ENCODE results near the gene TRPM7. TPM values are rescaled to one million over a fixed set of nuclear protein-coding genes. Genes with fewer than 3 reads are reported as not detected.

TRPM7 gene
- total and polyA plus RNA-seq, 2 of the 8 experiments (the other 6 are each of a cell fraction or from before 2014, with no cell fraction given), result 7.5 to 33.2 TPM

- TF ChIP-seq YY1 (IDR thresholded peaks at IDR 0.05; ENCODE audit: low read depth, low read length) (no peak), BRCA1 (IDR thresholded peaks at IDR 0.05; ENCODE audit: low read depth, low read length) (no peak), E2F6 (IDR thresholded peaks at IDR 0.05) (no peak), JUND (IDR thresholded peaks at IDR 0.05; ENCODE audit: low read length) (no peak), RNF2 (IDR thresholded peaks at IDR 0.05; ENCODE audit: borderline replicate concordance, low read depth, low read length, missing control alignments, poor library complexity, severe bottlenecking) (no peak), ATF3 (IDR thresholded peaks at IDR 0.05; ENCODE audit: insufficient read depth, low read depth, low read length) (no peak), CTBP2 (IDR thresholded peaks at IDR 0.05; ENCODE audit: borderline replicate concordance, insufficient read depth, insufficient read length, low read length) (no peak)
- H4K8ac ChIP-seq (ENCODE audit: extremely low read depth, insufficient read depth, low read length), result no peak overlapping the region
- H2BK15ac ChIP-seq (ENCODE audit: low read length), result no peak overlapping the region
- no peak overlapping the region for H3K4me3 ChIP-seq (ENCODE audit: extremely low read depth in 1 of 4, insufficient read depth in 2 of 4, low read depth in 3 of 4, low read length in 4 of 4)
- ChIA-PET POLR2A (ENCODE audit: partially characterized antibody) (no interaction called here), CTCF (ENCODE audit: partially characterized antibody) (interaction anchor here (0.6 kb wide), 2 partner anchors 27 to 54 kb away, joined by 3 read pairs; no protein-coding TSS in a partner anchor)
- no peak overlapping the region for H2AFZ ChIP-seq (ENCODE audit: low read length)
- no peak overlapping the region for H3K14ac ChIP-seq (ENCODE audit: insufficient read length)
- H4K91ac ChIP-seq (replicated peaks; ENCODE audit: insufficient read length, low read length), result no peak overlapping the region
- H3K9me3 ChIP-seq (ENCODE audit: insufficient read depth in 2 of 2, low read depth in 1 of 2, low read length in 1 of 2), result no peaks in the 10 kb centered on the region
- H3K79me1 ChIP-seq (ENCODE audit: low read depth, low read length), result no peaks in the 10 kb centered on the region
- H3K56ac ChIP-seq (replicated peaks; ENCODE audit: insufficient read length, low read depth, low read length), result no peak overlapping the region
- no peak overlapping the region for H2BK12ac ChIP-seq (ENCODE audit: low read depth, low read length)
- H2BK120ac ChIP-seq (replicated peaks; ENCODE audit: low read depth, low read length), result no peak overlapping the region
- H3K79me2 ChIP-seq (ENCODE audit: control insufficient read depth in 1 of 2, insufficient read depth in 2 of 2, low read length in 2 of 2), result no peaks in the 10 kb centered on the region
- H2AK5ac ChIP-seq (ENCODE audit: low read depth, low read length), result no peak overlapping the region
- FAIRE-seq (no peak), DNase-seq (ENCODE audit: low read depth in 1 of 2, low spot score in 2 of 2) (no peak)
- H3K18ac ChIP-seq (ENCODE audit: extremely low read depth, low read length), result no peak overlapping the region
- no peaks in the 10 kb centered on the region for H3K4me1 ChIP-seq (replicated peaks in 1 of 4; ENCODE audit: control insufficient read depth in 3 of 4, insufficient read depth in 4 of 4, low read length in 3 of 4)
- no peaks in the 10 kb centered on the region for H3K23me2 ChIP-seq (ENCODE audit: low read depth, low read length)
- H3K23ac ChIP-seq (ENCODE audit: insufficient read length), result no peak overlapping the region
- no peaks in the 10 kb centered on the region for H3K27me3 ChIP-seq (replicated peaks in 1 of 4; ENCODE audit: control insufficient read depth in 3 of 4, extremely low read depth in 1 of 4, insufficient read depth in 3 of 4, low read length in 3 of 4)
- 90% methylated on average over 1 of the region's 1 CpG; no CpG with 5 or more reads in 1 of the 2 experiments for WGBS, 2 experiments (ENCODE audit: extremely low coverage in 1 of 2, insufficient coverage in 1 of 2, insufficient read length in 1 of 2, insufficient replicate concordance in 2 of 2, low coverage in 1 of 2, low lambda C conversion rate in 2 of 2, missing lambda C conversion rate in 1 of 2)
- H2BK5ac ChIP-seq (ENCODE audit: low read depth, low read length), result no peak overlapping the region
- no peak overlapping the region for H2BK20ac ChIP-seq (ENCODE audit: low read length)
- no peaks in the 10 kb centered on the region for H4K20me1 ChIP-seq (replicated peaks in 1 of 2; ENCODE audit: control insufficient read depth in 1 of 2, insufficient read depth in 2 of 2, low read length in 2 of 2)
- no peak overlapping the region for H3K27ac ChIP-seq (ENCODE audit: low read depth, low read length)
- H3K4me2 ChIP-seq (ENCODE audit: insufficient read depth in 1 of 2, low read depth in 2 of 2, low read length in 2 of 2), result no peak overlapping the region
- peaks cover 0 to 42% (median 8%) of the 10 kb centered on the region in 4 experiments; a peak in 6 of 8 replicates for H3K36me3 ChIP-seq (ENCODE audit: control insufficient read depth in 2 of 4, insufficient read depth in 4 of 4, low read length in 3 of 4)
- no peak overlapping the region for H3K4ac ChIP-seq (replicated peaks; ENCODE audit: insufficient read length, low read depth, low read length)
- H3K9ac ChIP-seq (replicated peaks in 1 of 4; ENCODE audit: extremely low read depth in 1 of 4, low read depth in 3 of 4, low read length in 3 of 4), result no peak overlapping the region
- no peak overlapping the region for H4K5ac ChIP-seq (ENCODE audit: insufficient read length, low read depth, low read length)
Observed at GRCh38 chr15:50607129-50607528, 79.5 kb downstream of the TRPM7 start.

Data from H1 (cell line).